GM20000 (cell line): ENCODE data around the gene ZSCAN21.

ENCODE experiments used
- DNase-seq: peaks from one replicate; pipeline ENCODE4 v3.0.0; 2012; ENCODE audit warnings: low spot score
- CTCF ChIP-seq: IDR thresholded peaks from 2 replicates; pipeline ENCODE4 v1.5.1; 2012; ENCODE audit warnings: mild to moderate bottlenecking, control low read depth; ENCODE audit errors: extremely low read depth, missing control alignments

Gene ZSCAN21

DNA sequence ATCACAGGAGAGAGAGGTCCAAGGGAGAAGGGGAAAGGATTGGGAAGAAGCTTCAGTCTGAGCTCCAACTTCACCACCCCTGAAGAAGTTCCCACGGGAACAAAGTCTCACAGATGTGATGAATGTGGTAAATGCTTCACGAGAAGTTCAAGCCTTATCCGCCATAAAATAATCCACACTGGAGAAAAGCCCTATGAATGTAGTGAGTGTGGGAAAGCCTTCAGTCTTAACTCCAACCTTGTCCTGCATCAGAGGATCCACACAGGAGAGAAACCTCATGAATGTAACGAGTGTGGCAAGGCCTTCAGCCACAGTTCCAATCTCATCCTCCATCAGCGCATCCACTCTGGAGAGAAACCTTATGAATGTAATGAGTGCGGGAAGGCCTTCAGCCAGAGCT, 16.0 kb upstream of the ZSCAN21 start:
- DNase-seq = no peak
- no peak for TF ChIP-seq CTCF

DNA sequence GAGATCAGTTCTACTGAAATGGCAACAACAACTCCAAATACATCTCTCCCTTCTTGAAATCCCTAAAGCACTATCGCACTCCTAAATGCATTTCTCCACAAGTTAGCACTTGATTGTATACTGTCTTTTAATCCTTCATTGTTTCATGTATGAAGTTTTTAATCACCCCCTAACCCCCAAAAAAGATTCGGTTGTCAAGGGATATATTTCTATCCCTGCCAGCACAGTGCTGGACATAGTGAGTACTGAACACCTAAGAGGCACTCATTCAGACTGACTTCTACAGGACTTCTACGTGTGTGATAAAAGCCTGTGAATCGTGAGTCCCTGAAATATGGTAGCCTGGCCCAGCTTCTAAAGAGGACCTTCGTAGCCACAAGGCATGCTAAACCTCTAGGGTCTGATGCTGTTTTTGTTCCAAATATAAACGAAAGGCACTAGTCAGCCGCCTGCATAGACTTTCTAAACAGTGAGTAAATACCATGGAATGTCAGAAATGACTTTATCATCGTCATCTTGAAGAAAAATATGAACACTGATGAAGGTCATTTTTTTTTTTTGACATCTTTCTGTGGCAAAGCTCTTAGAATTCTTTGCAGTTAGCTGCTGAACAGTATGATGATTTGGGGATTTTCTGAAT, 14.6 kb upstream of the ZSCAN21 start:
- TF ChIP-seq CTCF = no peak
- DNase-seq = no peak

DNA sequence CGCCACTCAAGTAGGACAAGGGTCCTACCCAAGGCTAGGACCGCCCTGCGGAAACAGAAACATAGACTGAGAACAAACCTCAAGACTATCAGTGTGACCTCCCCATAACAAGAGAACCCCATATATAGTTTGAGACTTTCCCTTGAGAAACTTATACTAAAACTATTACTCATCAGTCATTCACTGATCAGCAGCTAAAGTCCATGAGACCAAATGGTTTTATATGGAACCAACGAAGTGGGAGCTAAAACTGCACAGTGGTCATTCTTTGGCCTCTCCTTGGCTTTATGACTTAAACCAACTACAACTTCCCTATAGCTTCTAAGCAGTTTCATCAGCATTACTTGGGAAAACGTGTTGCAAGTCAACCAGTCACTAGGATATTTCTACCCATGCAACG, 13.7 kb upstream of the ZSCAN21 start:
- no peak for TF ChIP-seq CTCF

GRCh38 chr7:100038326-100038725, 11.2 kb upstream of the ZSCAN21 start:
- no peak for TF ChIP-seq CTCF

More for the DNA sequence above, 13.7 kb upstream of the ZSCAN21 start:
- DNase-seq = no peak

DNA sequence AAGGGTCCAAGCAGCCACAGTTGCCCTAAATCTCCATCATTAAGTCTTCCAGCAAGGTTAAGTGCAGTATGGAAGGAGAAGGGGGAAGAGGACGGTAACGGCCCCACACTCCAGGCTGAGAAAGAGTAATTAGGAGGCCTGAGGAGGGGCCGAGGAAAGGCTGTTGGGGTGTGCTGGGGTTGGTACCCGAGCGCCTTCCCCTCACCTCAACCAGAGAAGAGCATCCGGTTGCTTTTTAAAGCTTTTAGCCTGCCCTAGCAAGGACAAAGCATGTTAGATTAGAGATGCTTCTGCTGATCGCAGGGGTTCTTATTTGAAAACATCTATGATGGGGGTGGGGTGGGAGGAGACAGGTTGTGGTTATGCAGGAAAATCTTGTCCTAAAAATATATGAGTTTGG, 9.0 kb upstream of the ZSCAN21 start:
- no peak for DNase-seq
- TF ChIP-seq CTCF = no peak

More at GRCh38 chr7:100038326-100038725, 11.2 kb upstream of the ZSCAN21 start:
- no peak for DNase-seq

GRCh38 chr7:100044718-100045117, 4.9 kb upstream of the ZSCAN21 start:
- DNase-seq = peak; percentile 30
- peak; percentile 20 for TF ChIP-seq CTCF

- no peak for DNase-seq
- no peak for TF ChIP-seq CTCF
These were observed 894 bp upstream of the ZSCAN21 start for GRCh38 chr7:100048680-100049079.
